Measurements from ENCODE around the gene FGFR2. TPM values are rescaled to one million over a fixed set of nuclear protein-coding genes. Genes with fewer than 3 reads are reported as not detected.

FGFR2 gene
- total and polyA plus RNA-seq, 2 of the 4 experiments (the other 2 are of a cell fraction) = not detected

- Histone ChIP-seq H3K56ac (ENCODE audit: extremely low read depth, insufficient read depth, low read length) (no peak overlapping the region), H2BK20ac (ENCODE audit: low read depth, low read length) (no peak overlapping the region), H4K20me1 (ENCODE audit: insufficient read depth, low read length) (no peaks in the 10 kb centered on the region), H3K4me2 (ENCODE audit: low read depth, low read length) (no peak overlapping the region), H3K9ac (ENCODE audit: low read depth, low read length) (no peak overlapping the region), H2AFZ (replicated peaks; ENCODE audit: low read length, poor library complexity) (no peak overlapping the region), H3K23ac (ENCODE audit: low read depth, low read length) (no peak overlapping the region), H3K27me3 (ENCODE audit: control insufficient read depth, insufficient read depth, low read length) (no peaks in the 10 kb centered on the region), H3K4me3 (ENCODE audit: insufficient read depth, low read depth, low read length) (no peak overlapping the region), H3K4me1 (ENCODE audit: control insufficient read depth, insufficient read depth, low read length) (no peaks in the 10 kb centered on the region), H2BK5ac (ENCODE audit: low read depth, low read length, poor library complexity, severe bottlenecking) (no peak overlapping the region), H3K36me3 (ENCODE audit: control insufficient read depth, insufficient read depth, low read length) (no peaks in the 10 kb centered on the region), H3K18ac (ENCODE audit: low read depth, low read length) (no peak overlapping the region), H4K8ac (ENCODE audit: low read depth in 2 of 2, low read length in 2 of 2) (no peak overlapping the region), H4K91ac (ENCODE audit: insufficient read depth, low read depth, low read length) (no peak overlapping the region), H2BK15ac (ENCODE audit: low read depth, low read length) (no peak overlapping the region), H4K5ac (ENCODE audit: low read depth, low read length) (no peak overlapping the region), H2AK9ac (replicated peaks; ENCODE audit: low read depth, low read length, poor library complexity) (no peak overlapping the region), H2AK5ac (ENCODE audit: low read depth, low read length) (no peak overlapping the region), H3K27ac (ENCODE audit: insufficient read depth, low read length) (no peak overlapping the region), H3K14ac (replicated peaks; ENCODE audit: low read depth, low read length) (no peak overlapping the region), H2BK120ac (ENCODE audit: low read depth, low read length) (no peak overlapping the region), H3K9me1 (ENCODE audit: insufficient read depth, low read length) (no peaks in the 10 kb centered on the region), H3K79me1 (ENCODE audit: low read depth in 1 of 2, low read length in 2 of 2) (no peaks in the 10 kb centered on the region), H3K9me3 (ENCODE audit: control insufficient read depth, insufficient read depth, low read length) (peaks cover 43% of the 10 kb centered on the region), H3K4ac (ENCODE audit: low read depth, low read length) (no peak overlapping the region)
- dilution Hi-C loops (cut with HindIII; ENCODE audit: low sequenced_read_pairs, unreplicated experiment) = no loop called here
- DNase-seq (no peak), ATAC-seq (ENCODE audit: low read depth) (no peak)
- POLR2A ChIA-PET (ENCODE audit: unreplicated experiment) = no interaction called here
- no CpG with 5 or more reads among the region's 4 CpGs for WGBS, 2 experiments (ENCODE audit: extremely low coverage in 2 of 2, insufficient read length in 1 of 2)
- BruUV-seq (replicated peaks) = no TSS peak
- CTCF ChIA-PET = no interaction called here
- TF ChIP-seq RFX5 (IDR thresholded peaks at IDR 0.05; ENCODE audit: low read depth, low read length) = no peak
- TF ChIP-seq CTCF (conservative IDR thresholded peaks at IDR 0.05; ENCODE audit: low read depth, low read length) = no peak
- no peak for TF ChIP-seq FOS (IDR thresholded peaks at IDR 0.05; ENCODE audit: low read depth, low read length)
- TF ChIP-seq CEBPB (IDR thresholded peaks at IDR 0.05; ENCODE audit: low read depth, low read length) = no peak
- TF ChIP-seq POLR2A (IDR thresholded peaks at IDR 0.05; ENCODE audit: low read depth, low read length) = no peak
- TF ChIP-seq USF2 (IDR thresholded peaks at IDR 0.05; ENCODE audit: low read depth, low read length) = no peak
- TF ChIP-seq MAFK (IDR thresholded peaks at IDR 0.05; ENCODE audit: low read depth, low read length) = no peak
- TF ChIP-seq MAZ (IDR thresholded peaks at IDR 0.05; ENCODE audit: borderline replicate concordance, low read depth, low read length) = no peak
- TF ChIP-seq MXI1 (IDR thresholded peaks at IDR 0.05; ENCODE audit: borderline replicate concordance, low read depth, low read length) = no peak
- no peak for TF ChIP-seq SMC3 (IDR thresholded peaks at IDR 0.05; ENCODE audit: low read depth, low read length)
- TF ChIP-seq NFE2L2 (IDR thresholded peaks at IDR 0.05; ENCODE audit: low read depth, low read length) = no peak
- no peak for TF ChIP-seq CHD1 (IDR thresholded peaks at IDR 0.05; ENCODE audit: low read depth, low read length)
- TF ChIP-seq ELK1 (IDR thresholded peaks at IDR 0.05; ENCODE audit: borderline replicate concordance, low read depth, low read length) = no peak
- no peak for TF ChIP-seq BHLHE40 (IDR thresholded peaks at IDR 0.05; ENCODE audit: low read depth, low read length)
- TF ChIP-seq RCOR1 (IDR thresholded peaks at IDR 0.05; ENCODE audit: insufficient replicate concordance, low read length) = no peak
- TF ChIP-seq RAD21 (IDR thresholded peaks at IDR 0.05; ENCODE audit: low read length) = no peak
- intact Hi-C loops (cut with micrococcal nuclease) = no loop called here
- in situ Hi-C loops (cut with MboI; ENCODE audit: low sequenced_read_pairs) = no loop called here
These were observed 131.8 kb downstream of the FGFR2 start for GRCh38 chr10:121466424-121466823.

Measured in IMR-90 (cell line).